H9 (cell line): Measurements from ENCODE around the gene SETD3. TPM values are rescaled to one million over a fixed set of nuclear protein-coding genes. Genes with fewer than 3 reads are reported as not detected.
A peak's percentile ranks its signal among the peaks of the same experiment; 100 is the strongest.

Source experiments
- DNase-seq: peaks from one replicate; pipeline ENCODE4 v3.0.0-alpha.2; 2017
- H2AFZ ChIP-seq: one replicate; pipeline ENCODE4 v1.6.1; 2013; ENCODE audit warnings: mild to moderate bottlenecking, low read length, control low read depth, moderate library complexity
- H2AK5ac ChIP-seq: 2 replicates; pipeline ENCODE4 v1.6.1; 2013; ENCODE audit warnings: low read length, control low read depth, mixed read lengths; ENCODE audit not compliant: insufficient read length
- H2BK120ac ChIP-seq: one replicate; pipeline ENCODE4 v1.6.1; 2013; ENCODE audit warnings: low read depth, mild to moderate bottlenecking, low read length, control low read depth, inconsistent platforms; ENCODE audit not compliant: poor library complexity, severe bottlenecking
- H2BK12ac ChIP-seq: 2 replicates; pipeline ENCODE4 v1.6.1; 2013; ENCODE audit warnings: low read length, control low read depth, mixed read lengths, low read depth; ENCODE audit not compliant: insufficient read length
- H2BK15ac ChIP-seq: 2 replicates; pipeline ENCODE4 v1.6.1; 2013; ENCODE audit warnings: low read depth, low read length, control low read depth
- H2BK20ac ChIP-seq: one replicate; pipeline ENCODE4 v1.6.1; 2013; ENCODE audit warnings: low read depth, mild to moderate bottlenecking, low read length, control low read depth, inconsistent platforms; ENCODE audit not compliant: poor library complexity, severe bottlenecking
- H2BK5ac ChIP-seq: 2 replicates; pipeline ENCODE4 v1.6.1; 2013; ENCODE audit warnings: low read length, control low read depth, mixed read lengths; ENCODE audit not compliant: insufficient read length
- H3K14ac ChIP-seq: 2 replicates; pipeline ENCODE4 v1.6.1; 2013; ENCODE audit warnings: low read length, control low read depth; ENCODE audit not compliant: insufficient read depth
- H3K18ac ChIP-seq: 2 replicates; pipeline ENCODE4 v1.6.1; 2013; ENCODE audit warnings: low read depth, mild to moderate bottlenecking, mixed read lengths, low read length, control low read depth; ENCODE audit not compliant: insufficient read length
- H3K23ac ChIP-seq: 2 replicates; pipeline ENCODE4 v1.6.1; 2013; ENCODE audit warnings: low read length, control low read depth, mixed read lengths, low read depth; ENCODE audit not compliant: insufficient read length
- H3K23me2 ChIP-seq: 2 replicates; pipeline ENCODE4 v1.6.1; 2013; ENCODE audit warnings: low read depth, mild to moderate bottlenecking, mixed read lengths, low read length, control low read depth; ENCODE audit not compliant: insufficient read length, poor library complexity, severe bottlenecking
- H3K27ac ChIP-seq: 2 replicates; pipeline ENCODE4 v1.5.1; 2013; ENCODE audit warnings: low read length, control low read depth, mixed read lengths, low read depth; ENCODE audit not compliant: insufficient read length
- H3K27me3 ChIP-seq: 2 replicates; pipeline ENCODE4 v1.6.1; 2013; ENCODE audit warnings: low read length, control low read depth, inconsistent platforms; ENCODE audit not compliant: insufficient read depth
- H3K4ac ChIP-seq: 2 replicates; pipeline ENCODE4 v1.6.1; 2013; ENCODE audit warnings: low read depth, mild to moderate bottlenecking, control low read depth, inconsistent platforms, low read length, moderate library complexity
- H3K4me1 ChIP-seq: 2 replicates; pipeline ENCODE4 v1.6.1; 2013; ENCODE audit warnings: low read length, control low read depth, inconsistent platforms; ENCODE audit not compliant: insufficient read depth
- H3K4me2 ChIP-seq: 2 replicates; pipeline ENCODE4 v1.6.1; 2013; ENCODE audit warnings: low read length, control low read depth, mixed read lengths; ENCODE audit not compliant: insufficient read length, insufficient read depth
- H3K56ac ChIP-seq: 2 replicates; pipeline ENCODE4 v1.6.1; 2013; ENCODE audit warnings: low read depth, mild to moderate bottlenecking, mixed read lengths, low read length, control low read depth; ENCODE audit not compliant: insufficient read length
- H3K79me1 ChIP-seq: 2 replicates; pipeline ENCODE4 v1.6.1; 2013; ENCODE audit warnings: low read depth, mild to moderate bottlenecking, moderate library complexity, low read length, control low read depth, inconsistent platforms; ENCODE audit not compliant: insufficient read depth, poor library complexity, severe bottlenecking
- H3K79me2 ChIP-seq: 2 replicates; pipeline ENCODE4 v1.6.1; 2013; ENCODE audit warnings: low read length, control low read depth, inconsistent platforms; ENCODE audit not compliant: insufficient read depth
- H3K9ac ChIP-seq: 2 replicates; pipeline ENCODE4 v1.6.1; 2013; ENCODE audit warnings: low read length, control low read depth, mixed read lengths; ENCODE audit not compliant: insufficient read length; ENCODE audit errors: extremely low read depth
- H3K9me3 ChIP-seq: one replicate; pipeline ENCODE4 v1.6.1; 2013; ENCODE audit warnings: low read depth, low read length, inconsistent platforms; ENCODE audit not compliant: control insufficient read depth
- H3T11ph ChIP-seq: one replicate; pipeline ENCODE4 v1.6.1; 2013; ENCODE audit warnings: mild to moderate bottlenecking, low read length, control low read depth, inconsistent platforms
- H4K20me1 ChIP-seq: one replicate; pipeline ENCODE4 v1.6.1; 2013; ENCODE audit not compliant: control insufficient read depth, insufficient read length, insufficient read depth
- H4K5ac ChIP-seq: 2 replicates; pipeline ENCODE4 v1.6.1; 2013; ENCODE audit warnings: low read depth, mild to moderate bottlenecking, mixed read lengths, low read length, control low read depth; ENCODE audit not compliant: insufficient read length
- H4K8ac ChIP-seq: replicated peaks from 2 replicates; pipeline ENCODE4 v1.6.1; 2013; ENCODE audit warnings: low read length, control low read depth, mixed read lengths, low read depth; ENCODE audit not compliant: insufficient read length
- H4K91ac ChIP-seq: 2 replicates; pipeline ENCODE4 v1.6.1; 2013; ENCODE audit warnings: low read depth, mild to moderate bottlenecking, moderate library complexity, mixed read lengths, low read length, control low read depth; ENCODE audit not compliant: insufficient read length
- H3K27ac Mint-ChIP-seq, 3 experiments: 2 replicates in 2 of 3; 3 replicates in 1 of 3; pipeline ENCODE4 v1.8.0; 2020 to 2021; ENCODE audit warnings: mixed read lengths in 3 of 3, mild to moderate bottlenecking in 1 of 3, moderate library complexity in 1 of 3
- H3K27me3 Mint-ChIP-seq: 2 replicates; pipeline ENCODE4 v1.8.0; 2021; ENCODE audit warnings: low read depth, mild to moderate bottlenecking, moderate library complexity, mixed read lengths
- H3K36me3 Mint-ChIP-seq, 3 experiments: 2 replicates in 2 of 3; 3 replicates in 1 of 3; pipeline ENCODE4 v1.8.0; 2020 to 2021; ENCODE audit warnings: low read depth in 3 of 3, mixed read lengths in 3 of 3; ENCODE audit not compliant: insufficient read depth in 1 of 3
- H3K4me1 Mint-ChIP-seq, 2 experiments: 2 replicates each; pipeline ENCODE4 v1.8.0; 2020; ENCODE audit warnings: mixed read lengths in 2 of 2
- H3K4me3 Mint-ChIP-seq, 2 experiments: 2 replicates in 1 of 2; 3 replicates in 1 of 2; pipeline ENCODE4 v1.8.0; 2020 to 2021; ENCODE audit warnings: mild to moderate bottlenecking in 2 of 2, mixed read lengths in 2 of 2, moderate library complexity in 1 of 2
- H3K9me3 Mint-ChIP-seq, 2 experiments: 2 replicates in 1 of 2; 3 replicates in 1 of 2; pipeline ENCODE4 v1.8.0; 2020; ENCODE audit warnings: mild to moderate bottlenecking in 2 of 2, mixed read lengths in 2 of 2, moderate library complexity in 1 of 2
- CTCF ChIP-seq: fragments of 200-600 bp; sonication (generic); conservative IDR thresholded peaks from 3 replicates; pipeline ENCODE4 v1.8.0; 2021; ENCODE audit warnings: antibody characterized with exemption, mild to moderate bottlenecking
- WGBS: extraction: QIAGEN DNeasy Blood & Tissue Kit; methylation state at CpG from one replicate; pipeline ENCODE4 v1.1.7; 2013; ENCODE audit warnings: missing lambda C conversion rate, low lambda C conversion rate, mixed read lengths; ENCODE audit not compliant: insufficient read length; ENCODE audit errors: extremely low coverage; 5-methylcytosine and 5-hydroxymethylcytosine counted together
- total RNA-seq: library from RNA; stranded (reverse); gene quantifications from 2 replicates; pipeline ENCODE4 v1.2.1, GENCODE V29; 2021

The SETD3 gene
- total RNA-seq, 1 experiment from 2014 or later: 56.7 TPM

GRCh38 chr14:99408971-99409289 lies 71.7 kb downstream of the SETD3 start:
- Histone ChIP-seq H2BK15ac (no peak overlapping the region), H2BK12ac (no peak overlapping the region), H3K4me2 (no peak overlapping the region), H3K9me3 (no peaks in the 10 kb centered on the region), H3T11ph (no peak overlapping the region), H3K23me2 (no peaks in the 10 kb centered on the region), H4K8ac (no peak overlapping the region), H2BK20ac (no peak overlapping the region), H2BK120ac (no peak overlapping the region), H4K20me1 (no peaks in the 10 kb centered on the region), H3K4me1 (peaks cover 8% of the 10 kb centered on the region; the same call in 1 of the 2 replicates), H4K5ac (no peak overlapping the region), H3K9ac (no peak overlapping the region), H2AK5ac (no peak overlapping the region), H3K18ac (no peak overlapping the region), H4K91ac (no peak overlapping the region), H3K27me3 (no peaks in the 10 kb centered on the region), H3K23ac (no peak overlapping the region), H3K79me1 (no peaks in the 10 kb centered on the region), H3K56ac (no peak overlapping the region), H3K4ac (no peak overlapping the region; the same call in 1 of the 2 replicates), H3K79me2 (no peaks in the 10 kb centered on the region), H3K14ac (no peak overlapping the region), H3K27ac (no peak overlapping the region), H2AFZ (no peak overlapping the region), H2BK5ac (no peak overlapping the region)
- H3K36me3 Mint-ChIP-seq: peaks cover 6 to 25% (median 15%) of the 10 kb centered on the region in 3 experiments; a peak in 6 of 7 replicates
- no peak overlapping the region for H3K4me3 Mint-ChIP-seq
- WGBS: no CpG with 5 or more reads among the region's 7 CpGs
- no peaks in the 10 kb centered on the region; the same call in 1 of the 2 replicates for H3K27me3 Mint-ChIP-seq
- TF ChIP-seq CTCF: no peak
- H3K4me1 Mint-ChIP-seq: peaks cover 60 to 62% of the 10 kb centered on the region in 2 experiments
- peak overlapping the region; percentile 20 to 63 (median 34); a peak in 5 of 7 replicates for H3K27ac Mint-ChIP-seq
- no peaks in the 10 kb centered on the region for H3K9me3 Mint-ChIP-seq
- DNase-seq: no peak
